GM12878 (cell line): ENCODE measurements around the gene CDK5RAP3. TPM values are rescaled to one million over a fixed set of nuclear protein-coding genes. Genes with fewer than 3 reads are reported as not detected.

Experiments
- ATAC-seq: fragments of 200-7000 bp; cut with Tn5 transposase; 3 replicates; pipeline ENCODE4 v1.9.1; 2020; ENCODE audit warnings: mild to moderate bottlenecking, moderate library complexity
- BruUV-seq: library from RNA; stranded (reverse); fragments of 400-500 nt; replicated peaks from 2 replicates; lab custom pipeline; 2021; lab: Mats Ljungman, UMichigan
- CTCF ChIA-PET: fragments of 300-600 bp; sonication (Branson Sonifier 250); formaldehyde crosslinking; extraction: SDS; loops from one replicate; lab custom pipeline; 2021; ENCODE audit warnings: inconsistent platforms; lab: Yijun Ruan, JAX
- POLR2A ChIA-PET: fragments of 350-600 bp; formaldehyde crosslinking; extraction: SDS; loops from one replicate; lab custom pipeline; 2021; ENCODE audit warnings: inconsistent platforms; lab: Charles Lee
- RAD21 ChIA-PET: fragments of 300-600 bp; sonication (Branson Sonifier 250); formaldehyde crosslinking; loops from one replicate; lab custom pipeline; 2023; ENCODE audit warnings: antibody characterized with exemption; ENCODE audit not compliant: unreplicated experiment; lab: Charles Lee
- SMC1A ChIA-PET: fragments of 300-600 bp; sonication (Branson Sonifier 250); formaldehyde crosslinking; loops from one replicate; lab custom pipeline; 2023; ENCODE audit not compliant: unreplicated experiment, uncharacterized antibody; lab: Charles Lee
- DNase-seq: peaks from one replicate; pipeline ENCODE4 v3.0.0-alpha.2; 2011; ENCODE audit warnings: low read depth, low spot score
- FAIRE-seq: peaks from 3 replicates; lab custom pipeline; 2011; peaks lifted over from hg19 to GRCh38; lab: Jason Lieb, UNC
- H2AFZ ChIP-seq: 2 replicates; pipeline ENCODE4 v1.6.0; 2011; ENCODE audit warnings: low read depth, low read length, control low read depth; ENCODE audit not compliant: control insufficient read depth
- H3K27ac ChIP-seq: 2 replicates; pipeline ENCODE4 v1.5.1; 2011; ENCODE audit warnings: control low read depth; ENCODE audit not compliant: control insufficient read depth, insufficient read depth
- H3K27me3 ChIP-seq, 2 experiments: replicated peaks in 1 of 2; 2 replicates each; pipeline versions ENCODE4 v1.6.0 to v1.6.1; 2011; ENCODE audit warnings: low read length in 1 of 2; ENCODE audit not compliant: control insufficient read depth in 2 of 2, insufficient read depth in 2 of 2
- H3K36me3 ChIP-seq, 2 experiments: 2 replicates each; pipeline ENCODE4 v1.5.1; 2011; ENCODE audit warnings: low read length in 1 of 2; ENCODE audit not compliant: control insufficient read depth in 2 of 2, insufficient read depth in 2 of 2
- H3K4me1 ChIP-seq: 2 replicates; pipeline ENCODE4 v1.6.1; 2011; ENCODE audit warnings: mild to moderate bottlenecking, low read length, moderate library complexity, mixed read lengths; ENCODE audit not compliant: control insufficient read depth, insufficient read depth
- H3K4me2 ChIP-seq: 2 replicates; pipeline ENCODE4 v1.6.0; 2011; ENCODE audit warnings: control low read depth; ENCODE audit not compliant: control insufficient read depth, insufficient read depth
- H3K4me3 ChIP-seq: fragments of 200-600 bp; sonication (generic); 2 replicates; pipeline ENCODE4 v1.5.1; 2016
- H3K79me2 ChIP-seq: 2 replicates; pipeline ENCODE4 v1.6.0; 2011; ENCODE audit warnings: low read length; ENCODE audit not compliant: control insufficient read depth, insufficient read depth
- H3K9ac ChIP-seq: 2 replicates; pipeline ENCODE4 v1.8.0; 2011; ENCODE audit warnings: low read length, control low read depth, mixed read lengths; ENCODE audit not compliant: control insufficient read depth, insufficient read depth
- H3K9me3 ChIP-seq: replicated peaks from 3 replicates; pipeline ENCODE4 v1.5.1; 2011; ENCODE audit warnings: mild to moderate bottlenecking, low read length; ENCODE audit not compliant: control insufficient read depth, insufficient read depth
- H4K20me1 ChIP-seq: 2 replicates; pipeline ENCODE4 v1.6.0; 2011; ENCODE audit not compliant: control insufficient read depth, insufficient read depth
- ATF2 ChIP-seq: IDR thresholded peaks from 2 replicates; pipeline ENCODE4 v1.6.1; 2012; ENCODE audit warnings: low read length, inconsistent platforms
- BCLAF1 ChIP-seq: fragments of 450-650 bp; IDR thresholded peaks from 2 replicates; pipeline ENCODE4 v1.6.1; 2017; ENCODE audit warnings: antibody characterized with exemption, mild to moderate bottlenecking, moderate library complexity
- CBFB ChIP-seq: IDR thresholded peaks from 2 replicates; pipeline ENCODE4 v1.6.1; 2016; ENCODE audit warnings: antibody characterized with exemption, low read depth
- CHD1 ChIP-seq: IDR thresholded peaks from 2 replicates; pipeline ENCODE4 v1.6.1; 2012; ENCODE audit warnings: low read depth, low read length, improper control_type of control experiment
- CTCF ChIP-seq, 3 experiments: IDR thresholded peaks in 2 of 3; conservative IDR thresholded peaks in 1 of 3; 2 replicates each; pipeline ENCODE4 v1.5.1; 2011; ENCODE audit warnings: low read depth in 3 of 3, low read length in 3 of 3, mild to moderate bottlenecking in 3 of 3, control low read depth in 2 of 3, moderate library complexity in 2 of 3, inconsistent platforms in 1 of 3, mixed read lengths in 1 of 3; ENCODE audit not compliant: control insufficient read depth in 2 of 3, insufficient read depth in 1 of 3; ENCODE audit errors: extremely low read depth in 1 of 3
- E2F4 ChIP-seq: IDR thresholded peaks from 2 replicates; pipeline ENCODE4 v1.6.1; 2012; ENCODE audit warnings: low read depth, low read length, improper control_type of control experiment
- IKZF1 ChIP-seq: fragments of 450-650 bp; conservative IDR thresholded peaks from 2 replicates; pipeline ENCODE4 v1.6.1; 2017; ENCODE audit warnings: antibody characterized with exemption, mild to moderate bottlenecking
- KDM1A ChIP-seq: fragments of 200-600 bp; sonication (generic); IDR thresholded peaks from 2 replicates; pipeline ENCODE4 v1.6.1; 2016; ENCODE audit warnings: borderline replicate concordance
- KLF5 ChIP-seq: fragments of 450-650 bp; IDR thresholded peaks from 2 replicates; pipeline ENCODE4 v1.6.1; 2014; ENCODE audit warnings: mild to moderate bottlenecking; ENCODE audit not compliant: partially characterized antibody
- PBX3 ChIP-seq: IDR thresholded peaks from 2 replicates; pipeline ENCODE4 v1.6.1; 2011; ENCODE audit warnings: mild to moderate bottlenecking, low read depth, low read length, moderate library complexity; ENCODE audit not compliant: insufficient replicate concordance
- POLR2AphosphoS5 ChIP-seq: IDR thresholded peaks from 2 replicates; pipeline ENCODE4 v1.6.1; 2011; ENCODE audit warnings: mild to moderate bottlenecking, low read length, inconsistent platforms
- RB1 ChIP-seq: fragments of 450-650 bp; formaldehyde crosslinking; IDR thresholded peaks from 2 replicates; pipeline ENCODE4 v1.6.1; 2017; ENCODE audit warnings: mild to moderate bottlenecking, borderline replicate concordance
- SMAD1 ChIP-seq: fragments of 450-650 bp; IDR thresholded peaks from 2 replicates; pipeline ENCODE4 v1.6.1; 2018; ENCODE audit warnings: mild to moderate bottlenecking, low read depth; ENCODE audit not compliant: partially characterized antibody
- TAF1 ChIP-seq: IDR thresholded peaks from 2 replicates; pipeline ENCODE4 v1.6.1; 2011; ENCODE audit warnings: mild to moderate bottlenecking, low read depth, low read length, borderline replicate concordance
- WRNIP1 ChIP-seq: IDR thresholded peaks from 2 replicates; pipeline ENCODE4 v1.6.1; 2011; ENCODE audit warnings: low read depth, low read length, improper control_type of control experiment, borderline replicate concordance
- WGBS: methylation state at CpG from one replicate; pipeline ENCODE4 v1.1.6; 2016; ENCODE audit warnings: low lambda C conversion rate; ENCODE audit not compliant: insufficient replicate concordance, insufficient coverage; ENCODE audit errors: missing lambda C conversion rate; 5-methylcytosine and 5-hydroxymethylcytosine counted together
- in situ Hi-C: fragments of 300-500 bp; cut with MboI; formaldehyde crosslinking; loops from 9 replicates; pipeline ENCODE4 v1.14.3; 2018; ENCODE audit warnings: mixed read lengths
- intact Hi-C: fragments of 100-400 bp; cut with micrococcal nuclease; formaldehyde crosslinking; loops from one replicate; pipeline ENCODE4 v1.14.2; 2022; ENCODE audit not compliant: unreplicated experiment
- polyA plus RNA-seq, 11 experiments: library from polyadenylated mRNA; depleted of rRNA in 4 of 11; unstranded in 6 of 11; stranded (reverse) in 5 of 11; fragments of >200 nt; fragmentation: Nextera tagmentation in 4 of 11; fragmentation: Illumina TruSeq in 1 of 11; extraction: Ambion mirVana in 4 of 11; extraction: Trizol in 1 of 11; gene quantifications; 1 replicate in 1 of 11; 2 replicates in 10 of 11; pipeline versions ENCODE4 v1.2.1 to v1.2.3, GENCODE V29; 2011 to 2016; ENCODE audit warnings: inconsistent platforms in 2 of 11, missing spikeins in 2 of 11, low read depth in 1 of 11
- total RNA-seq, 4 experiments: library from RNA; depleted of rRNA in 3 of 4; stranded (reverse); fragments of >200 nt in 3 of 4; fragmentation: Illumina TruSeq in 1 of 4; extraction: Trizol in 1 of 4; gene quantifications; 2 replicates each; pipeline versions ENCODE4 v1.2.1 to v1.2.3, GENCODE V29; 2013 to 2021

The CDK5RAP3 gene
- total and polyA plus RNA-seq, 10 of the 15 experiments (the other 5 are each of a cell fraction or from before 2014, with no cell fraction given) = 69.4 to 237 (median 160) TPM

- H3K27me3 ChIP-seq = no peaks in the 10 kb centered on the region
- no peak overlapping the region for H3K27ac ChIP-seq
- RAD21 ChIA-PET = interaction anchor here (0.9 to 6.6 kb wide), 8 partner anchors 10 to 66 kb away, joined by 3 to 126 read pairs (median 3); partner anchors contain the start of gene CDK5RAP3
- H3K79me2 ChIP-seq = no peaks in the 10 kb centered on the region
- intact Hi-C loops = loop anchor here (5.0 kb wide), 1 partner anchor 237 kb away; no protein-coding TSS in a partner anchor
- SMC1A ChIA-PET = interaction anchor here (0.6 to 9.6 kb wide), 6 partner anchors 13 to 788 kb away, joined by 3 to 332 read pairs (median 50); partner anchors contain the start of genes CDK5RAP3 and PNPO
- H3K4me2 ChIP-seq = no peak overlapping the region
- POLR2A ChIA-PET = interaction anchor here (0.8 to 2.3 kb wide), 2 partner anchors 11 to 32 kb away, joined by 3 to 13 read pairs; no protein-coding TSS in a partner anchor
- CTCF ChIA-PET = interaction anchor here (1.0 to 14.1 kb wide), 6 partner anchors 9 to 173 kb away, joined by 3 to 454 read pairs (median 58); partner anchors contain the start of genes CDK5RAP3, PNPO, PRR15L and SCRN2
- in situ Hi-C loops = loop anchor here (5.0 kb wide), 2 partner anchors 32 to 172 kb away; partner anchors contain the start of gene SCRN2
- no peak for FAIRE-seq
- no peaks in the 10 kb centered on the region for H4K20me1 ChIP-seq
- no peaks in the 10 kb centered on the region for H3K9me3 ChIP-seq
- 61% methylated on average over 8 of the region's 8 CpGs for WGBS
- no peak for DNase-seq
- no peak for ATAC-seq
- H3K36me3 ChIP-seq = no peaks in the 10 kb centered on the region
- no peak overlapping the region for H3K4me3 ChIP-seq
- no peak overlapping the region for H3K9ac ChIP-seq
- peaks cover 22% of the 10 kb centered on the region for H3K4me1 ChIP-seq
- no peak overlapping the region for H2AFZ ChIP-seq
- no TSS peak for BruUV-seq
- TF ChIP-seq ATF2 (no peak), IKZF1 (no peak), E2F4 (no peak), BCLAF1 (no peak), KLF5 (no peak), RB1 (no peak), CTCF (IDR thresholded peaks at IDR 0.05 in 2 of 3, conservative IDR thresholded peaks at IDR 0.05 in 1 of 3; ENCODE audit: control insufficient read depth in 2 of 3, extremely low read depth in 1 of 3, insufficient read depth in 1 of 3, low read depth in 3 of 3, low read length in 3 of 3) (no peak), TAF1 (no peak), WRNIP1 (no peak), KDM1A (no peak), SMAD1 (no peak), CBFB (no peak), CHD1 (no peak), PBX3 (no peak), POLR2AphosphoS5 (no peak)
These were observed 43.7 kb downstream of the CDK5RAP3 start for GRCh38 chr17:48014595-48015111.
